IPS DF 6.9 (cell line): Measurements from ENCODE around the gene IST1.
A peak's percentile ranks its signal among the peaks of the same experiment; 100 is the strongest.
"Not testable (repeated sequence)": the region's sequence is repeated elsewhere in the genome, so short reads cannot be mapped to it uniquely, and the experiment has no call there.

Experiments
- DNase-seq: peaks from one replicate; pipeline ENCODE4 v3.0.0-alpha.2; 2013; ENCODE audit warnings: low read depth, low spot score
- H3K27ac ChIP-seq: one replicate; pipeline ENCODE4 v1.5.1; 2013; ENCODE audit warnings: low read length, control low read depth
- H3K27me3 ChIP-seq: 2 replicates; pipeline ENCODE4 v1.6.1; 2013; ENCODE audit warnings: mild to moderate bottlenecking, low read length; ENCODE audit not compliant: control insufficient read depth, insufficient read depth
- H3K36me3 ChIP-seq: 2 replicates; pipeline ENCODE4 v1.6.1; 2013; ENCODE audit warnings: low read length; ENCODE audit not compliant: control insufficient read depth, insufficient read depth
- H3K4me1 ChIP-seq: 2 replicates; pipeline ENCODE4 v1.6.1; 2013; ENCODE audit warnings: low read length; ENCODE audit not compliant: control insufficient read depth, insufficient read depth
- H3K4me3 ChIP-seq: 2 replicates; pipeline ENCODE4 v1.5.1; 2013; ENCODE audit warnings: mild to moderate bottlenecking, low read length
- H3K9me3 ChIP-seq: 2 replicates; pipeline ENCODE4 v1.6.1; 2013; ENCODE audit warnings: low read length, inconsistent platforms; ENCODE audit not compliant: control insufficient read depth, insufficient read depth
- WGBS: extraction: QIAGEN DNeasy Blood & Tissue Kit; methylation state at CpG from one replicate; pipeline ENCODE4 v1.1.7; 2013; ENCODE audit warnings: mixed read lengths, missing lambda C conversion rate; ENCODE audit not compliant: insufficient read length, insufficient coverage; 5-methylcytosine and 5-hydroxymethylcytosine counted together

IST1 gene

GRCh38 chr16:71896764-71897368 lies 1.5 kb downstream of the IST1 start:
- H3K4me3 ChIP-seq = peak overlapping the region; percentile 31; the same call in 1 of the 2 replicates
- H3K4me1 ChIP-seq = peaks cover 2% of the 10 kb centered on the region; the same call in 1 of the 2 replicates
- no peaks in the 10 kb centered on the region for H3K27me3 ChIP-seq
- H3K27ac ChIP-seq = no peak overlapping the region
- no CpG with 5 or more reads among the region's 15 CpGs for WGBS
- H3K36me3 ChIP-seq = no peaks in the 10 kb centered on the region
- DNase-seq = no peak
- H3K9me3 ChIP-seq = no peaks in the 10 kb centered on the region

GRCh38 chr16:71899171-71899570 lies 3.8 kb downstream of the IST1 start:
- H3K4me1 ChIP-seq = peaks cover 2% of the 10 kb centered on the region; the same call in 1 of the 2 replicates
- no peak for DNase-seq
- H3K9me3 ChIP-seq = no peaks in the 10 kb centered on the region
- no peak overlapping the region for H3K27ac ChIP-seq
- no peaks in the 10 kb centered on the region for H3K27me3 ChIP-seq
- no peak overlapping the region for H3K4me3 ChIP-seq
- no CpG with 5 or more reads among the region's 4 CpGs for WGBS
- H3K36me3 ChIP-seq = no peaks in the 10 kb centered on the region

DNA sequence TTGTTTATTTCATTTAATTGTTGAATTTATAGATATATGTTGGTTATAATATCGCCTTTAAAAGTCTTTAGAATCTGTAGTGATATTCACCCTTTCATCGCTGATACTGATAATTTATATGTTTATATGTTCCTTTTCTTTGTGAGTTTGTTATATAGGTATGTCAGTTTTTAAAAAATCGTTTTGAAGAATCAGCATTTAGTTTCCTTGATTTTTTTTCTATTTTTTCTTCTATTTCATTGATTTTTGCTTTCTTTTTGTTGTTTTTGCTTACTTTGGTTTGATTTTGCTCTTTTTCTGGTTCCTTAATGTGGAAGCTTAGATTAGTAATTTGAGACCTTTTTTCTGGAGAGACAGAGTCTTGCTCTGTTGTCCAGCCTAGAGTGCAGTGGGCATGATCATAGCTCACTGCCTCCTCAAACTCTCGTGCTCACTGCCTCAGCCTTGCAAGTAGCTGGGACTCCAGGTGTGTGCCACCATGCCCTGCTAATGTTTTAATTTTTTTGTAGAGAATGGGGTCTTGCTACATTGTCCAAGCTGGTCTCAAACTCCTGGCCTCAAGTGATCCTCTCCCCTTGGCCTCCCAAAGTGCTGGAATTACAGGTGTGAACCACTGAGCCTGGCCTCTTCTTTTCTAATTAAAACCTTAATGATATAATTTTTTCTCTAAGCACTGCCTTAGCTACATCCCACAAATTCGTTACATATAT lies 7.5 kb downstream of the IST1 start:
- Histone ChIP-seq H3K27ac (no peak overlapping the region), H3K4me3 (no peak overlapping the region)

GRCh38 chr16:71903608-71904007 lies 8.3 kb downstream of the IST1 start:
- no peaks in the 10 kb centered on the region for H3K4me1 ChIP-seq
- DNase-seq = no peak

More for the DNA sequence above, 7.5 kb downstream of the IST1 start:
- 100% methylated on average over 2 of the region's 5 CpGs for WGBS
- DNase-seq = no peak
- H3K4me1 ChIP-seq = no peaks in the 10 kb centered on the region
- no peaks in the 10 kb centered on the region for H3K36me3 ChIP-seq
- H3K27me3 ChIP-seq = no peaks in the 10 kb centered on the region
- H3K9me3 ChIP-seq = no peaks in the 10 kb centered on the region

GRCh38 chr16:71904239-71904638 lies 8.9 kb downstream of the IST1 start:
- no peaks in the 10 kb centered on the region for H3K4me1 ChIP-seq

More at GRCh38 chr16:71903608-71904007, 8.3 kb downstream of the IST1 start:
- no peak overlapping the region for H3K4me3 ChIP-seq
- H3K27me3 ChIP-seq = no peaks in the 10 kb centered on the region
- H3K27ac ChIP-seq = no peak overlapping the region
- no peaks in the 10 kb centered on the region for H3K9me3 ChIP-seq
- no CpG with 5 or more reads among the region's 2 CpGs for WGBS
- H3K36me3 ChIP-seq = no peaks in the 10 kb centered on the region

GRCh38 chr16:71905765-71906164 lies 10.4 kb downstream of the IST1 start:
- H3K27ac ChIP-seq, H3K9me3 ChIP-seq, H3K36me3 ChIP-seq, H3K4me1 ChIP-seq, H3K27me3 ChIP-seq, H3K4me3 ChIP-seq, DNase-seq: not testable (repeated sequence)
- no CpG with 5 or more reads among the region's 6 CpGs for whole genome bisulfite sequencing

More at GRCh38 chr16:71904239-71904638, 8.9 kb downstream of the IST1 start:
- no peak overlapping the region for H3K4me3 ChIP-seq
- no CpG with 5 or more reads among the region's 9 CpGs for WGBS
- no peaks in the 10 kb centered on the region for H3K27me3 ChIP-seq
- no peaks in the 10 kb centered on the region for H3K36me3 ChIP-seq
- DNase-seq = no peak
- no peaks in the 10 kb centered on the region for H3K9me3 ChIP-seq
- H3K27ac ChIP-seq = no peak overlapping the region

DNA sequence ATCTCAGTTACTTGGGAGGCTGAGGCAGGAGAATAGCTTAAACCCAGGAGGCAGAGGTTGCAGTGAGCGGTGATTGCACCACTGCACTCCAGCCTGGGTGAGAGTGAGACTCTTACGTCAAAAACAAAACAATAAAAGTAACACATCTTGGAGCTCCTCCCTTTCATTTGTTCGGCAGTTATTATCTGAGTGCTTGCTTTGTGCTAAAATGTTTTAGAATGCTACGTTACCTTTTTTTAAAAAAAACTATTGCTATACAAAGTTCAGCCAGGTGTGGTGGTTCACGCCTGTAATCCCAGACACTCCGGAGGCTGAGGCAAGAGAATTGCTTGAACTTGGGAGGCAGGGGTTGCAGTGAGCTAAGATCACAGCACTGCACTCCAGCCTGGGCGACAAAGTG lies 15.8 kb downstream of the IST1 start:
- H3K27me3 ChIP-seq = no peaks in the 10 kb centered on the region
- peaks cover 2% of the 10 kb centered on the region; the same call in 1 of the 2 replicates for H3K36me3 ChIP-seq
- WGBS = no CpG with 5 or more reads among the region's 7 CpGs
- no peak overlapping the region for H3K27ac ChIP-seq
- no peaks in the 10 kb centered on the region for H3K9me3 ChIP-seq
- H3K4me1 ChIP-seq = peaks cover 1% of the 10 kb centered on the region; the same call in 1 of the 2 replicates
- no peak for DNase-seq
- no peak overlapping the region for H3K4me3 ChIP-seq

DNA sequence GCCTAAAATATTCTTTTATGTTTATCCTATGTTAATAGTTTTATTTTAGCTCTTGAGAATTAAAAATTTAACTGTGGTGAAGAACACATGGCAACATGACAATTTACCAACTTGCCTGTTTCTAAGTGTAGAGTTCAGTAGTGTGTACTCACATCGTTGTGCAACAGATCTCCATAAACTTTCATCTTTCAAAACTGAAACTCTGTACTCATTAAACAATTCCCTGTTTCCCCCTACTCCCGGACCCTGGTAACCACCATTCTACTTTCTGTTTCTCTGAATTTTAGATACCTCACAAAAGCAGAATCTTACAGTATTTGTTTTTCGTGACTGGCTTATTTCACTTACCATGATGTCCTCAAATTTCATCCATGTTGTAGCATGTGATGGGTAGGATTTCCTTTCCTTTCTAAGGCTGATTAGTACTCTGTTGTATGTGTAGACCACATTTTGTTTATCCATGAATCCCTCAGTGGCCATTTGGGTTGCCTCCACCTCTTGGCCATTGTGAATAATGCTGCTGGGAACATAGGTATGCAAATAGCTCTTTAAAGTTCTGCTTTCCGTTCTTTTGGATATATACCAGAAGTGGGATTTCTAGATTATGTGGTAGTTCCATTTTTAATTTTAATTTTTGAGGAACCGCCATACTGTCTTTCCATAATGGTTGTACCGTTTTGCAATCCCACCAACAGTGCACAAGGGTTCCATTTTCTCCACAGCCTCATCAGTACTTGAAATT lies 17.4 kb downstream of the IST1 start:
- Histone ChIP-seq H3K9me3 (no peaks in the 10 kb centered on the region), H3K36me3 (peaks cover 7% of the 10 kb centered on the region; the same call in 1 of the 2 replicates), H3K27me3 (no peaks in the 10 kb centered on the region), H3K4me3 (no peak overlapping the region), H3K27ac (no peak overlapping the region), H3K4me1 (peaks cover 1% of the 10 kb centered on the region; the same call in 1 of the 2 replicates)
- DNase-seq = no peak
- WGBS = no CpG with 5 or more reads among the region's 6 CpGs

DNA sequence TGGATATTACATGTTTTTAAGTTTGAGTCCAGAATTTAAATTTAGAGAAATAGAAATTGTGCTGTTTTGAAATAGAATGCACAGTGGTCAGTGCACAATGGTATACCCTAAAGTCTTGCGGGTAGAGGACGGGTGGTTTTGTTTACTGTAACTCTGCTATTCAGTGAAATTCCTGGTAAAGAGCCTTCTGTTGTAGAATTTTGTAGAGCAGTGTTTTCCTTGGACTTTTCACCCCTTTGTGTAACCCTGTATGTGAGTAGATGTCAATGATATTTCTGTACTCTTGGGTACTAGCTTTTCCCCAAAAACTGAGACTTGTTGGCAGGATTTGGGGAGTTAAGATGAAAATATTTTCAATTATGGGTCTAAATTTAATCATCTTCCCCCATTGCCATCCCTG lies 19.5 kb downstream of the IST1 start:
- DNase-seq = no peak
- Histone ChIP-seq H3K4me3 (no peak overlapping the region), H3K27ac (no peak overlapping the region), H3K9me3 (no peaks in the 10 kb centered on the region), H3K27me3 (no peaks in the 10 kb centered on the region), H3K36me3 (peaks cover 15% of the 10 kb centered on the region), H3K4me1 (peaks cover 1% of the 10 kb centered on the region; the same call in 1 of the 2 replicates)
- WGBS = no CpG with 5 or more reads among the region's 2 CpGs

DNA sequence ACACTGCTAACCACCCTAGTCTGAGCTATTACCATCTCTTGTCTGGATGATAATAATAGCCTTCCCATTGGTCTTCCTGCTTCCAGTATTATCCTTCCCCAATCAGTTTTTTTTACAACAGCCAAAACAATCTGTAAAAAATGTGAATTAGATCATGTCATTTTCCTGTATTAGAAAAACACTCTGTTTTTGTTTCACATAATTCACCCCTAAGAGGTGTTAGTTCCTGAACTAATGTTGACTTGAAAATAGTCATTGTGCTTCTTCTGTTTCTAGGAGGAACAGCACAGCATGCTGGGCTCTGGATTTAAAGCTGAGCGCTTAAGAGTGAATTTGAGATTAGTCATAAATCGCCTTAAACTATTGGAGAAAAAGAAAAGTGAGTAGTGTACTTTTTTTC lies 20.0 kb downstream of the IST1 start:
- Histone ChIP-seq H3K27ac (no peak overlapping the region), H3K4me3 (no peak overlapping the region), H3K36me3 (peaks cover 15% of the 10 kb centered on the region), H3K4me1 (no peaks in the 10 kb centered on the region), H3K27me3 (no peaks in the 10 kb centered on the region), H3K9me3 (no peaks in the 10 kb centered on the region)
- no CpG with 5 or more reads among the region's 2 CpGs for WGBS
- DNase-seq = no peak
